Eye (tissue), 1 donor: Measurements from ENCODE around the gene LBP.
"Not testable (repeated sequence)": the region's sequence is repeated elsewhere in the genome, so short reads cannot be mapped to it uniquely, and the experiment has no call there.

ENCODE experiments used
- DNase-seq: peaks from one replicate; pipeline ENCODE4 v3.0.0-alpha.2; 2015

LBP gene

GRCh38 chr20:38346247-38346651 is at the start of gene LBP:
Gene LBP, plus strand, starts transcription at chr20:38346482. Its CDS starts 35 bp downstream, at chr20:38346517.
- no peak for DNase-seq

GRCh38 chr20:38297916-38298674 is 48.2 kb upstream of the LBP start:
- DNase-seq, result no peak

GRCh38 chr20:38298768-38299288 is 47.5 kb upstream of the LBP start:
- peak; percentile 46 for DNase-seq

- no peak for DNase-seq
These were observed 46.3 kb upstream of the LBP start for GRCh38 chr20:38299963-38300362.

GRCh38 chr20:38300438-38300837 is 45.8 kb upstream of the LBP start:
- DNase-seq, result no peak

- no peak for DNase-seq
These were observed 45.0 kb upstream of the LBP start for GRCh38 chr20:38301309-38301708.

- peak; percentile 74 for DNase-seq
These were observed 43.5 kb upstream of the LBP start for GRCh38 chr20:38302786-38303185.

GRCh38 chr20:38303908-38304379 is 42.3 kb upstream of the LBP start, which contains the start of gene BPI:
Gene BPI, plus strand, starts transcription at chr20:38304156. Its CDS starts 68 bp downstream, at chr20:38304224.
- peak; percentile 23 for DNase-seq

GRCh38 chr20:38304845-38305447 is 41.3 kb upstream of the LBP start:
- DNase-seq, result no peak

- no peak for DNase-seq
These were observed 40.7 kb upstream of the LBP start for GRCh38 chr20:38305541-38305940.

GRCh38 chr20:38306379-38306778 is 39.9 kb upstream of the LBP start:
- DNase-seq, result no peak

- no peak for DNase-seq
These were observed 38.8 kb upstream of the LBP start for GRCh38 chr20:38307371-38308046.

- no peak for DNase-seq
These were observed 38.2 kb upstream of the LBP start for GRCh38 chr20:38308047-38308438.

GRCh38 chr20:38308447-38308846 is 37.8 kb upstream of the LBP start:
- DNase-seq, result no peak

- no peak for DNase-seq
These were observed 35.2 kb upstream of the LBP start for GRCh38 chr20:38311091-38311490.

- no peak for DNase-seq
These were observed 34.8 kb upstream of the LBP start for GRCh38 chr20:38311491-38311890.

GRCh38 chr20:38313676-38314075 is 32.6 kb upstream of the LBP start:
- no peak for DNase-seq

GRCh38 chr20:38314350-38314749 is 31.9 kb upstream of the LBP start:
- DNase-seq, result not testable (repeated sequence)

GRCh38 chr20:38315290-38315966 is 30.9 kb upstream of the LBP start:
- peak; percentile 68 for DNase-seq

- DNase-seq, result no peak
These were observed 29.9 kb upstream of the LBP start for GRCh38 chr20:38316341-38316740.

GRCh38 chr20:38317422-38317821 is 28.9 kb upstream of the LBP start:
- no peak for DNase-seq

GRCh38 chr20:38320221-38320620 is 26.1 kb upstream of the LBP start:
- no peak for DNase-seq
